K562 (cell line): ENCODE measurements around the gene RSPH9. TPM values are rescaled to one million over a fixed set of nuclear protein-coding genes. Genes with fewer than 3 reads are reported as not detected.

Experiments
- BCOR ChIP-seq: fragments of 450-650 bp; IDR thresholded peaks from 2 replicates; pipeline ENCODE4 v1.6.1; 2016
- C11orf30 ChIP-seq: fragments of 450-650 bp; IDR thresholded peaks from 2 replicates; pipeline ENCODE4 v1.6.1; 2016; ENCODE audit warnings: low read depth, mild to moderate bottlenecking
- CEBPB ChIP-seq: fragments of 450-650 bp; IDR thresholded peaks from 2 replicates; pipeline ENCODE4 v1.6.1; 2016; ENCODE audit warnings: missing genetic modification characterization, missing compliant biosample characterization
- HDGF ChIP-seq: fragments of 450-650 bp; IDR thresholded peaks from 2 replicates; pipeline ENCODE4 v1.6.1; 2016
- KDM1A ChIP-seq, 2 experiments: fragments of 450-650 bp; IDR thresholded peaks; 2 replicates each; pipeline ENCODE4 v1.6.1; 2016; ENCODE audit warnings: mild to moderate bottlenecking in 2 of 2
- MAFK ChIP-seq: IDR thresholded peaks from 2 replicates; pipeline ENCODE4 v1.6.1; 2011; ENCODE audit warnings: low read length, improper control_type of control experiment
- NRF1 ChIP-seq, 2 experiments: fragments of 450-650 bp; IDR thresholded peaks in 1 of 2; conservative IDR thresholded peaks in 1 of 2; 2 replicates each; pipeline ENCODE4 v1.6.1; 2014; ENCODE audit warnings: mild to moderate bottlenecking in 2 of 2
- POLR2A ChIP-seq: fragments of 450-650 bp; conservative IDR thresholded peaks from 2 replicates; pipeline ENCODE4 v1.6.1; 2016
- PRMT5 ChIP-seq: sonication (generic); formaldehyde crosslinking; IDR thresholded peaks from 2 replicates; pipeline ENCODE4 v1.5.0; 2020; ENCODE audit warnings: missing genetic modification reagents
- SAFB ChIP-seq: fragments of 200-400 bp; formaldehyde crosslinking; IDR thresholded peaks from 2 replicates; pipeline ENCODE4 v1.6.1; 2017; ENCODE audit warnings: low read depth, low read length, borderline replicate concordance
- SMARCB1 ChIP-seq: IDR thresholded peaks from 2 replicates; pipeline ENCODE4 v1.6.1; 2011; ENCODE audit warnings: improper control_type of control experiment, low read depth; ENCODE audit not compliant: insufficient read length
- SRF ChIP-seq, 2 experiments: fragments of 250-450, 450-650 bp in 1 of 2; sonication (Bioruptor Pico) in 1 of 2; sonication (generic) in 1 of 2; formaldehyde crosslinking; IDR thresholded peaks; 2 replicates each; pipeline versions ENCODE4 v1.5.0 to v1.5.1; 2020 to 2022; ENCODE audit warnings: mild to moderate bottlenecking in 1 of 2, missing genetic modification reagents in 1 of 2
- SUPT5H ChIP-seq: fragments of 450-650 bp; IDR thresholded peaks from 2 replicates; pipeline ENCODE4 v1.6.1; 2016
- ZKSCAN8 ChIP-seq: fragments of 200-800 bp; sonication (Bioruptor generic); IDR thresholded peaks from 2 replicates; pipeline ENCODE4 v1.6.1; 2016; ENCODE audit warnings: missing genetic modification characterization, missing compliant biosample characterization
- ZNF140 ChIP-seq: fragments of 250-450 bp; sonication (Bioruptor Pico); IDR thresholded peaks from 2 replicates; pipeline ENCODE4 v1.8.0; 2021; ENCODE audit warnings: moderate library complexity, mild to moderate bottlenecking, inconsistent platforms
- ZNF146 ChIP-seq: IDR thresholded peaks from one replicate; pipeline ENCODE4 v1.6.1; 2018; ENCODE audit warnings: missing compliant biosample characterization; ENCODE audit not compliant: unreplicated experiment
- ZNF282 ChIP-seq: sonication (generic); formaldehyde crosslinking; IDR thresholded peaks from 2 replicates; pipeline ENCODE4 v1.8.1; 2023; ENCODE audit warnings: missing genetic modification reagents
- polyA plus RNA-seq, 8 experiments: library from polyadenylated mRNA; depleted of rRNA in 4 of 8; stranded (reverse) in 5 of 8; unstranded in 3 of 8; fragments of >200 nt; fragmentation: Nextera tagmentation in 2 of 8; fragmentation: Illumina TruSeq in 1 of 8; extraction: Ambion mirVana in 2 of 8; extraction: Trizol in 1 of 8; gene quantifications; 2 replicates each; pipeline versions ENCODE4 v1.2.1 to v1.2.3, GENCODE V29; 2011 to 2014; ENCODE audit warnings: inconsistent platforms in 1 of 8, missing spikeins in 1 of 8
- total RNA-seq, 7 experiments: library from RNA; depleted of rRNA in 6 of 7; stranded (reverse); fragments of >200 nt in 6 of 7; fragmentation: Illumina TruSeq in 2 of 7; extraction: Trizol in 2 of 7; gene quantifications; 2 replicates each; pipeline versions ENCODE4 v1.2.1 to v1.2.3, GENCODE V29; 2011 to 2021; ENCODE audit warnings: low replicate concordance in 1 of 7
- TF ChIP-seq, protein P1 (sequence below): sonication (generic); formaldehyde crosslinking; IDR thresholded peaks from 2 replicates; pipeline ENCODE4 v1.8.0; 2022; ENCODE audit warnings: missing genetic modification reagents, mild to moderate bottlenecking, moderate library complexity, borderline replicate concordance
- TF ChIP-seq, protein P2 (sequence below): fragments of 450-650 bp; IDR thresholded peaks from 2 replicates; pipeline ENCODE4 v1.6.1; 2018; ENCODE audit warnings: mild to moderate bottlenecking, low read depth; ENCODE audit not compliant: partially characterized antibody
- TF ChIP-seq, protein P3 (sequence below): sonication (generic); formaldehyde crosslinking; IDR thresholded peaks from 2 replicates; pipeline ENCODE4 v1.8.0; 2022; ENCODE audit warnings: mild to moderate bottlenecking, missing genetic modification reagents
- TF ChIP-seq, protein P4 (sequence below): fragments of 250-450 bp; sonication (Bioruptor Pico); IDR thresholded peaks from 2 replicates; pipeline ENCODE4 v1.4.0; 2020; ENCODE audit warnings: mild to moderate bottlenecking, moderate library complexity
- TF ChIP-seq, protein P5 (sequence below), 2 experiments: fragments of 200-800 bp in 1 of 2; sonication (Bioruptor generic) in 1 of 2; sonication (generic) in 1 of 2; formaldehyde crosslinking in 1 of 2; IDR thresholded peaks in 1 of 2; conservative IDR thresholded peaks in 1 of 2; 2 replicates each; pipeline versions ENCODE4 v1.5.0 to v1.6.1; 2016 to 2020; ENCODE audit warnings: missing compliant biosample characterization in 1 of 2, missing genetic modification characterization in 1 of 2, missing genetic modification reagents in 1 of 2

Gene RSPH9
- total and polyA plus RNA-seq, 9 of the 15 experiments (the other 6 are each of a cell fraction or from before 2014, with no cell fraction given), result 0.05 to 0.60 (median 0.39) TPM; not detected in 6

DNA sequence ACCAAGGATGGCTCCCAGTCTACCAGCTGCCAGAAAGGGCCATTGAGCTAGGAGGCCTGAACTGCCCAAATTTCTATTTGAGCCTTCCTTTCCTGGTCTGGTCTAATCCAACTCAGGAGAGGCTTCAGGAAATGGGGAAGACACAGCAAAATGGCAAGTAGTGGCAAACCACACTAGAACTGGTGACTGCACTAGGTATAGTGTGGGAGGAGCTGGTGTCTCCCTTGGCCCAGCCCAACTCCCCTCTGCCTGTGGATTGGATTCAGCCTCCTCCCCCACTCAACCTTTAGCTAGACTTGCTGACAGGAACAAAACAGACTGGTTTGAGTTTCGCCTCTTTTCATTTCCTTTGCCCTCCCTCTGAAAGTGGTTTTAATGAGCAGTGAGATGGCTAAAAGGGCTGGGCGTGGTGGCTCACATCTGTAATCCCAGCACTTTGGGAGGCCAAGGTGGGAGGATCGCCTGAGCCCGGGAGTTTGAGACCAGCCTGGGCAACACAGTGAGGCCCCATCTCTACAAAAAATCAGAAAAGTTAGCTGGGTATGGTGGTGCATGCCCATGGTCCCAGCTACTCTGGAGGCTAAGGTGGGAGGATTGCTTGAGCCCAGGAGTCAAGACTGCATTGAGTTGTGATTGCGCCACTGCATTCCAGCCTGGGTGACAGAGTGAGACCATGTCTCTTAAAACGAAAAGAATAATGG, 25.2 kb downstream of the RSPH9 start (continued):
- TF ChIP-seq HDGF (no peak), BCOR (peak; percentile 43; the same call in 1 of the 2 replicates), SMARCB1 (no peak), NRF1 (conservative IDR thresholded peaks at IDR 0.05 in 1 of 2, IDR thresholded peaks at IDR 0.05 in 1 of 2) (0 out of 4 replicates have a peak, but pooled peaks of 1 of the 2 experiments have one; percentile 19), ZNF140 (CRISPR knock-in tag) (no peak), PRMT5 (no peak), ZKSCAN8 (CRISPR knock-in tag) (no peak), CEBPB (tag) (peak; percentile 86), ZNF282 (no peak), SRF (CRISPR knock-in tag; IDR thresholded peaks at IDR 0.05) (no peak; a peak in 1 of 4 replicates), POLR2A (0 out of 2 replicates have a peak, but pooled peaks have one; percentile 1), KDM1A (IDR thresholded peaks at IDR 0.05) (peak in 1 of 2 experiments; percentile 25; a peak in 1 of 4 replicates), ZNF146 (CRISPR knock-in tag) (no peak), MAFK (0 out of 2 replicates have a peak, but pooled peaks have one; percentile 15), SAFB (0 out of 2 replicates have a peak, but pooled peaks have one; percentile 6), C11orf30 (peak; percentile 56), SUPT5H (peak; percentile 35; the same call in 1 of the 2 replicates)
- TF ChIP-seq, protein P1, sequence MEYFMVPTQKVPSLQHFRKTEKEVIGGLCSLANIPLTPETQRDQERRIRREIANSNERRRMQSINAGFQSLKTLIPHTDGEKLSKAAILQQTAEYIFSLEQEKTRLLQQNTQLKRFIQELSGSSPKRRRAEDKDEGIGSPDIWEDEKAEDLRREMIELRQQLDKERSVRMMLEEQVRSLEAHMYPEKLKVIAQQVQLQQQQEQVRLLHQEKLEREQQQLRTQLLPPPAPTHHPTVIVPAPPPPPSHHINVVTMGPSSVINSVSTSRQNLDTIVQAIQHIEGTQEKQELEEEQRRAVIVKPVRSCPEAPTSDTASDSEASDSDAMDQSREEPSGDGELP, result 0 out of 2 replicates have a peak, but pooled peaks have one; percentile 20
- TF ChIP-seq, protein P2, sequence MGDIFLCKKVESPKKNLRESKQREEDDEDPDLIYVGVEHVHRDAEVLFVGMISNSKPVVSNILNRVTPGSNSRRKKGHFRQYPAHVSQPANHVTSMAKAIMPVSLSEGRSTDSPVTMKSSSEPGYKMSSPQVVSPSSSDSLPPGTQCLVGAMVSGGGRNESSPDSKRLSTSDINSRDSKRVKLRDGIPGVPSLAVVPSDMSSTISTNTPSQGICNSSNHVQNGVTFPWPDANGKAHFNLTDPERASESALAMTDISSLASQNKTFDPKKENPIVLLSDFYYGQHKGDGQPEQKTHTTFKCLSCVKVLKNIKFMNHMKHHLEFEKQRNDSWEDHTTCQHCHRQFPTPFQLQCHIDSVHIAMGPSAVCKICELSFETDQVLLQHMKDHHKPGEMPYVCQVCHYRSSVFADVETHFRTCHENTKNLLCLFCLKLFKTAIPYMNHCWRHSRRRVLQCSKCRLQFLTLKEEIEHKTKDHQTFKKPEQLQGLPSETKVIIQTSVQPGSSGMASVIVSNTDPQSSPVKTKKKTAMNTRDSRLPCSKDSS, result no peak
- TF ChIP-seq, protein P3, sequence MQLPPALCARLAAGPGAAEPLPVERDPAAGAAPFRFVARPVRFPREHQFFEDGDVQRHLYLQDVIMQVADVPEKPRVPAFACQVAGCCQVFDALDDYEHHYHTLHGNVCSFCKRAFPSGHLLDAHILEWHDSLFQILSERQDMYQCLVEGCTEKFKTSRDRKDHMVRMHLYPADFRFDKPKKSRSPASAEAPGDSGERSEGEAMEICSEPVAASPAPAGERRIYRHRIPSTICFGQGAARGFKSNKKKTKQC (CRISPR knock-in tag), result no peak
- TF ChIP-seq, protein P4, sequence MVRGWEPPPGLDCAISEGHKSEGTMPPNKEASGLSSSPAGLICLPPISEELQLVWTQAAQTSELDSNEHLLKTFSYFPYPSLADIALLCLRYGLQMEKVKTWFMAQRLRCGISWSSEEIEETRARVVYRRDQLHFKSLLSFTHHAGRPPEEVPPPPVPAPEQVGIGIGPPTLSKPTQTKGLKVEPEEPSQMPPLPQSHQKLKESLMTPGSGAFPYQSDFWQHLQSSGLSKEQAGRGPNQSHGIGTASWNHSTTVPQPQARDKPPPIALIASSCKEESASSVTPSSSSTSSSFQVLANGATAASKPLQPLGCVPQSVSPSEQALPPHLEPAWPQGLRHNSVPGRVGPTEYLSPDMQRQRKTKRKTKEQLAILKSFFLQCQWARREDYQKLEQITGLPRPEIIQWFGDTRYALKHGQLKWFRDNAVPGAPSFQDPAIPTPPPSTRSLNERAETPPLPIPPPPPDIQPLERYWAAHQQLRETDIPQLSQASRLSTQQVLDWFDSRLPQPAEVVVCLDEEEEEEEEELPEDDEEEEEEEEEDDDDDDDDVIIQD (CRISPR knock-in tag), result no peak
- TF ChIP-seq, protein P5, sequence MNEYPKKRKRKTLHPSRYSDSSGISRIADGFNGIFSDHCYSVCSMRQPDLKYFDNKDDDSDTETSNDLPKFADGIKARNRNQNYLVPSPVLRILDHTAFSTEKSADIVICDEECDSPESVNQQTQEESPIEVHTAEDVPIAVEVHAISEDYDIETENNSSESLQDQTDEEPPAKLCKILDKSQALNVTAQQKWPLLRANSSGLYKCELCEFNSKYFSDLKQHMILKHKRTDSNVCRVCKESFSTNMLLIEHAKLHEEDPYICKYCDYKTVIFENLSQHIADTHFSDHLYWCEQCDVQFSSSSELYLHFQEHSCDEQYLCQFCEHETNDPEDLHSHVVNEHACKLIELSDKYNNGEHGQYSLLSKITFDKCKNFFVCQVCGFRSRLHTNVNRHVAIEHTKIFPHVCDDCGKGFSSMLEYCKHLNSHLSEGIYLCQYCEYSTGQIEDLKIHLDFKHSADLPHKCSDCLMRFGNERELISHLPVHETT (CRISPR knock-in tag; conservative IDR thresholded peaks at IDR 0.05 in 1 of 2, IDR thresholded peaks at IDR 0.05 in 1 of 2), result 0 out of 4 replicates have a peak, but pooled peaks of 1 of the 2 experiments have one; percentile 15
- TF ChIP-seq, all 486 proteins: peak for 35
